Naive B cell (primary cell): Measurements from ENCODE around the gene ZNF106. TPM values are rescaled to one million over a fixed set of nuclear protein-coding genes. Genes with fewer than 3 reads are reported as not detected.

Source experiments
- ATAC-seq, 2 donors: fragments of 150-1000 bp; cut with Tn5 transposase; 2 replicates each; pipeline ENCODE4 v1.10.0; 2021; ENCODE audit warnings: low read depth in 2 of 2, mild to moderate bottlenecking in 2 of 2, moderate library complexity in 2 of 2
- DNase-seq: peaks from one replicate; pipeline ENCODE4 v3.0.0; 2022
- H3K27ac Mint-ChIP-seq, 6 donors: one replicate each; pipeline ENCODE4 v1.8.0; 2020 to 2022; ENCODE audit warnings: mild to moderate bottlenecking in 6 of 6, mixed read lengths in 6 of 6, moderate library complexity in 5 of 6, inconsistent platforms in 2 of 6
- H3K27me3 Mint-ChIP-seq, 3 donors: one replicate each; pipeline ENCODE4 v1.8.0; 2021 to 2022; ENCODE audit warnings: mixed read lengths in 3 of 3, mild to moderate bottlenecking in 1 of 3
- H3K36me3 Mint-ChIP-seq, 2 donors: one replicate each; pipeline ENCODE4 v1.8.0; 2020 to 2022; ENCODE audit warnings: mixed read lengths in 2 of 2, inconsistent platforms in 1 of 2, mild to moderate bottlenecking in 1 of 2
- H3K4me1 Mint-ChIP-seq, 3 donors: one replicate each; pipeline ENCODE4 v1.8.0; 2020 to 2022; ENCODE audit warnings: mixed read lengths in 3 of 3, inconsistent platforms in 1 of 3, mild to moderate bottlenecking in 1 of 3, moderate library complexity in 1 of 3
- H3K4me3 Mint-ChIP-seq, 8 donors: one replicate each; pipeline ENCODE4 v1.8.0; 2020 to 2022; ENCODE audit warnings: mild to moderate bottlenecking in 8 of 8, mixed read lengths in 8 of 8, moderate library complexity in 8 of 8, inconsistent platforms in 2 of 8
- H3K9me3 Mint-ChIP-seq, 7 donors: one replicate each; pipeline ENCODE4 v1.8.0; 2020 to 2022; ENCODE audit warnings: mixed read lengths in 7 of 7, mild to moderate bottlenecking in 5 of 7, inconsistent platforms in 2 of 7, moderate library complexity in 1 of 7
- polyA plus RNA-seq, 6 donors: library from polyadenylated mRNA; unstranded; fragments of 300-500 nt; fragmentation: Illumina TruSeq; gene quantifications; one replicate each; pipeline ENCODE4 v1.2.3, GENCODE V29; 2021; ENCODE audit warnings: low read depth in 6 of 6

Gene ZNF106
- polyA plus RNA-seq, 6 donors from 2014 or later: 24.1 to 87.1 (median 52.0) TPM

DNA sequence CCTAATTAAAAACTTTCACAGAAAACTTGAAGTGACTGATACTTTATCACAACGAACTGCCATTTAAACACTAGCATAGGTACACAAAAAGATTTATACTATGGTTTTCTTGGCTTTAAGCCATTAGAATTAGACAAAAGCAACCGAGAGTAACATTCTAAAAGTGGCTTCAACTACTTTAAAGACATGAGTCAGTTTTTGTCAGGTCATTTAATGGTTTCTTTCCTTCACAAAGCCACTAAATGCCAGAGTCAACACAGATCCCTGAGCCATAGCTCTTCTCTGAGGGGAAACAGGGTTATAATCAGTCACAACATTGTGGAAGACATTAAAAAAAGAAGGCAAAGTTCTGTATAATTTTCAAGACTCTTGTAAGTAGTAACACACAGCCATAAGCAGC, 77.0 kb downstream of the ZNF106 start:
- ATAC-seq: no peak
- H3K9me3 Mint-ChIP-seq: no peaks in the 10 kb centered on the region
- H3K27me3 Mint-ChIP-seq: no peaks in the 10 kb centered on the region
- no peak overlapping the region for H3K27ac Mint-ChIP-seq
- peaks cover 11% of the 10 kb centered on the region in 2 donors for H3K36me3 Mint-ChIP-seq
- H3K4me1 Mint-ChIP-seq: no peaks in the 10 kb centered on the region
- no peak for DNase-seq
- H3K4me3 Mint-ChIP-seq: no peak overlapping the region

DNA sequence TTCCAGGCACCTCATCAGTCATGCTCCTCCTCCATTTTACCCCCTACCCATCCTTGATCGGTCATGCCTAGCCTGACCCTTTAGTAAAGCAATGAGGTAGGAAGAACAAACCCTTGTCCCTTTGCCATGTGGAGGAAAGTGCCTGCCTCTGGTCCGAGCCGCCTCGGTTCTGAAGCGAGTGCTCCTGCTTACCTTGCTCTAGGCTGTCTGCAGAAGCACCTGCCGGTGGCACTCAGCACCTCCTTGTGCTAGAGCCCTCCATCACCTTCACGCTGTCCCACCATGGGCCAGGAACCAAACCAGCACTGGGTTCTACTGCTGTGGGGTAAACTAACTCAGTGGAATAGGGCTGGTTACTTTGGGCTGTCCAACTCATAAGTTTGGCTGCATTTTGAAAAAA, 79.1 kb downstream of the ZNF106 start:
- peaks cover 0 to under 1% of the 10 kb centered on the region in 2 donors for H3K36me3 Mint-ChIP-seq
- ATAC-seq: no peak
- peak overlapping the region in 1 of 6 donors; percentile 33 for H3K27ac Mint-ChIP-seq
- no peak overlapping the region for H3K4me3 Mint-ChIP-seq
- DNase-seq: no peak
- H3K9me3 Mint-ChIP-seq: no peaks in the 10 kb centered on the region
- H3K27me3 Mint-ChIP-seq: no peaks in the 10 kb centered on the region
- H3K4me1 Mint-ChIP-seq: no peaks in the 10 kb centered on the region

DNA sequence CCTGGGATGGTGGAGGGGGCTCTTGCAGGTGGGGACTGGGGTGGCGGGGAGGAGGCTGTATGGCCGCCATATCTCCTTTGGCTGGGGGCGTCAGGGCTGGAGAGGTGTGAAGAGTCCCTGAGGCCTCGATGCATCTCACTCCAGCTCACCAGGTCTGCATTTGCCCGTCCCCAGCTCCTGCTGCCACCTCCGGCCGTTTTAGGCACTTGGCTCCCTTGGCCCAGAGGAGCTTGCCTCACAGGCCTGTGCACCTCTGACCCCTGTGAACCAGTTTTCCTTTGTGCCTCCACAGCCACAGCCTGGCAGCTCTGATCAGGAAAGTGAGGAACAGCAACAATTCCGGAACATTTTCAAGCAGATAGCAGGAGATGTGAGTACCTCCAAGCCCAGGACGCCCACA, 81.9 kb downstream of the ZNF106 start:
- Mint-ChIP-seq H3K27me3 (no peaks in the 10 kb centered on the region), H3K36me3 (peaks cover 0 to 2% of the 10 kb centered on the region in 2 donors), H3K4me1 (no peaks in the 10 kb centered on the region), H3K4me3 (no peak overlapping the region), H3K9me3 (no peaks in the 10 kb centered on the region), H3K27ac (peak overlapping the region in 2 of 6 donors; percentile 30 to 89)
- ATAC-seq: no peak
- no peak for DNase-seq

DNA sequence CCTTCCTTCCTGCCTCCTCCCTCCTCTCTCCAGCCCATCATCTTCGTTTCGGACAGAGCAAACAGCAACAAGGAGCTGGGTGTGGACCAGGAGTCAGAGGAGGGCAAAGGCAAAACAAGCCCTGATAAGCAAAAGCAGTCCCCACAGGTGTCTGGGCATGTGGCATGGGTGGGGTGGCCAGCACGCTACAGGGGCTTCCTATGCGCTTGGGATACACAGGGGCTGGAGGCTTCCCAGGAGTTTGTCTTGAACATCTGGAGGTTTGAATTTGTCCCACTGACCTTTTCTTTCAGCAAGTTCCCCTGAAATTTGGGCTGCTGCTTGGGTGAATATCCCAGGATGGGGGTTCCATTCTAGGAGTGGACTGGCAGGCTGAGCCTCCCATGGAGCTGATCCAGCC, 82.8 kb downstream of the ZNF106 start:
- Mint-ChIP-seq H3K27me3 (no peaks in the 10 kb centered on the region), H3K36me3 (peaks cover 1 to 10% of the 10 kb centered on the region in 2 donors), H3K27ac (peak overlapping the region in 1 of 6 donors; percentile 79), H3K4me3 (no peak overlapping the region), H3K9me3 (no peaks in the 10 kb centered on the region), H3K4me1 (no peaks in the 10 kb centered on the region)
- DNase-seq: no peak
- no peak for ATAC-seq

DNA sequence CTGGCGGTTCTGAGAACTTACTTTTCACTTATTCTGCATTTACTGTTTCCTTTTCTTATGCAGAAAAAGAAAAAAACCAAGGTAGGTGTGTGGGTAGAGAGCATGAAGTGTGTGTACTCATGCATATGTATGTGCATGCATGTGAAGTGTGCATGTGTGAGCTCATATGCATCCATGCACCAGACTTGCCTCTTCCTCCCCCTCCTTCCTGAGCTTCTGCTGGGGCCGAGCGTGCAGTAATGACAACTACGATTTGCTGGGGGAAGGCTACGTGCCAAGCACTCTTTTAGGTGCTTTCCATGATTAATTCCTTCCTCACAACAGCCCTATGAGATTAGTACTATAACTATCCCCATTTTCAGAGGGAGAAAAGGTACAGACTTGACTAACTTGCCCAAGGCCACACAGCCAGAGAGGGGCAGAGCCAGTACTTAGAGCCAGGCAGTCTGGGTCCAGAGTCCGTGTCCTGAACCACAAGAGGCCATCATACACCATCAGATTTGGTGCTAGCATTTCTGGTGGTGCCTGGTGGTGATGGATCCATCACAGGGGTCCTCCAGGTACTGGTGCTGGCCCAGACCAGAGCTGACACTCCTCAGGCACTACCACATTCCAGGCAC, 85.0 kb downstream of the ZNF106 start:
- no peak for ATAC-seq
- Mint-ChIP-seq H3K27ac (no peak overlapping the region), H3K36me3 (peaks cover 9 to 27% of the 10 kb centered on the region in 2 donors)

DNA sequence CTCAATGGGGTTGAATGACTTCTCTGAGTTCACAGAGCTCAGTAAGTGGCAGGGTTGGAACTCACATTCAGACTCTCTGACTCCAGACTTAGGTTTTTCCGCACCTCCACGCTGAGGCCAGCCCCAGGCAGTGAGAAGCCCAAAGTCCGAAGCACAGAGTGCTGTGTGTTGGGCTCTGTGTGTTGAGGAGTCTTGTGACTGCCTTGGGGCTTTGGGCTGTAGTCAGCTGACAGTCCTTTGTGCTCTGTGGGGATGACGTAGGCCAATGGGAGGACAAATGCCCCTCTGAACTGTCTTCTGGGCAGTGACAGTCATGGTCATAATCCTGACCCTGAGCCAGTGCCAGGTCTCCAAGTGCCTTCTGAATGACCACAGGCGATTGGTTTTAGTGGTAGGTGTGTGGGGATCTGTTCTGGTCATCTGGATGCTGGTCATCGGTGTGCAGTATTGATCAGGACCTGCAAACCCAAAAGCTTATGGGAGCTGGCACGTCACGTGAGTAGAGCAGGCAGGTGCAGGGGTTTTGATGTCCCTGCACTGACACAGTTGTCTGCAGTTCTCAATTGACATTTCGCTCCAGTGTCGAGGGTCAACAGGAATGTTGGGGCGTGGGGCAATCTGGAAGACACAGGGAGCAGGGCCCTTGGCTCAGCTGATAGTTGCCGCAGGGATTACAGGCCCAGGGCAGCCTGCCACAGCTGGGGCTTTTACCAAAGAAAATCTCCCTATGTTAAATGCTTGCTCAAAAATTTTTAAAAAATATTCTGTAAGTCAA, 86.3 kb downstream of the ZNF106 start:
- ATAC-seq: no peak
- DNase-seq: no peak
- Mint-ChIP-seq H3K36me3 (peaks cover 14 to 40% of the 10 kb centered on the region in 2 donors), H3K9me3 (no peaks in the 10 kb centered on the region), H3K4me3 (no peak overlapping the region), H3K27me3 (no peaks in the 10 kb centered on the region), H3K4me1 (peaks cover 7 to 12% (median 7%) of the 10 kb centered on the region in 3 donors), H3K27ac (peak overlapping the region in 2 of 6 donors; percentile 31 to 39)

More for the DNA sequence above, 85.0 kb downstream of the ZNF106 start:
- peaks cover 4 to 6% (median 6%) of the 10 kb centered on the region in 3 donors for H3K4me1 Mint-ChIP-seq
- no peaks in the 10 kb centered on the region for H3K27me3 Mint-ChIP-seq
- no peak for DNase-seq
- H3K4me3 Mint-ChIP-seq: no peak overlapping the region
- no peaks in the 10 kb centered on the region for H3K9me3 Mint-ChIP-seq

DNA sequence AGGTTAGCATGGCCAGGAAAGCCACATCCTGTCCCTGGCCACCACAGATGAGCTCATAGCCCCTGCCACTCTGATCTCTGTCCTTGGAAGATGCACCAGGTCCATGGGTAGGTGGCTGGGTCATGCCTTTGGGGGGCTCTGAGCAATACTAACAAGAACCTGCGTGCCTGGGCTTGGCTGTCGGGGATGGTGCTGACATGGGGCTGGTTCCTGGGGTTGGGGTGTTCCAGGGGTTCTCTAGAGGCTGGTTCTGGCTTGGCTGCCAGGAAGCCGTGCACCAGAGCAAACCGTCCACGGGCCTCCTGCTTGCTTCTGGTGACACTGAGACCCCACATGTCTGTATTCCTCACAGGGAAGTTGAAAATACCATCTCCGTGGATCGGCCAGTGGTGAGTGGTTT, 87.6 kb downstream of the ZNF106 start:
- H3K36me3 Mint-ChIP-seq: peaks cover 21 to 40% of the 10 kb centered on the region in 2 donors
- H3K4me3 Mint-ChIP-seq: no peak overlapping the region
- no peak overlapping the region for H3K27ac Mint-ChIP-seq
- peaks cover 7 to 12% (median 7%) of the 10 kb centered on the region in 3 donors for H3K4me1 Mint-ChIP-seq
- no peaks in the 10 kb centered on the region for H3K27me3 Mint-ChIP-seq
- H3K9me3 Mint-ChIP-seq: no peaks in the 10 kb centered on the region
- no peak for ATAC-seq
- DNase-seq: no peak

DNA sequence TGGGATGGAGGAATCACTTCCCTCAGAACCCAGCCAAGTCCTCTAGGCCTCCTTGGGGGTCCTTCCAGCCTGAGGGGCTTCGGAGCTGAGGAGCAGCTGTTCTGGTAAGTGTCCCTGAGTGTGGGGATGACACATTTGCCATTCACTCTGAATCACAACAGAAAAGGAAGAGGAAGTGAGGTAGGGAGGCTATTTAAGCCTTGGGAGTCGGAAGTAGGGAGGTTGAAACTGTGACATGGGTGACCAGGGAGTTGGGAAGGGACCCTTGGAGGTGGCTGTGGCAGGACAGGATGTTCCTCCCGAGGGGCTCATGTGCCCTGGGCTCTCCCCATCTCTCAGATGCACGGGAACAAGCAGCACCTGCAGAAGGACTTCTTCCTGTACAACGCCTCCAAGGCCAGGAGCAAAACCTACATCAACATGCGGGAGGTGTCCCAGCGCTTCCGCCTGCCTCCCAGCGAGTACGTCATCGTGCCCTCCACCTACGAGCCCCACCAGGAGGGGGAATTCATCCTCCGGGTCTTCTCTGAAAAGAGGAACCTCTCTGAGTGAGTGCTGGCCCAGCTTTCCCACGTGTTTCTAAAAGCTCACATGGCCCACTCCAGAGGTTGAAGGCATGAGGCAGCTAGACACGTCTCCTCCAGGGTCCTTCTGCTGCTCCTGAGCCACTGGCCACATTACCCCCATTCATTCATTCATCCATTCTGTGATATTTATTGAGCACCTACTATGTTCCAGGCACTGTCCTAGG, 88.3 kb downstream of the ZNF106 start:
- H3K4me3 Mint-ChIP-seq: peak overlapping the region in 1 of 8 donors; percentile 4
- H3K4me1 Mint-ChIP-seq: peaks cover 7 to 12% (median 7%) of the 10 kb centered on the region in 3 donors
- peak overlapping the region in 2 of 6 donors; percentile 44 to 91 for H3K27ac Mint-ChIP-seq
- H3K9me3 Mint-ChIP-seq: no peaks in the 10 kb centered on the region
- DNase-seq (no peak), ATAC-seq (no peak)
- peaks cover 21 to 40% of the 10 kb centered on the region in 2 donors for H3K36me3 Mint-ChIP-seq
- H3K27me3 Mint-ChIP-seq: no peaks in the 10 kb centered on the region

DNA sequence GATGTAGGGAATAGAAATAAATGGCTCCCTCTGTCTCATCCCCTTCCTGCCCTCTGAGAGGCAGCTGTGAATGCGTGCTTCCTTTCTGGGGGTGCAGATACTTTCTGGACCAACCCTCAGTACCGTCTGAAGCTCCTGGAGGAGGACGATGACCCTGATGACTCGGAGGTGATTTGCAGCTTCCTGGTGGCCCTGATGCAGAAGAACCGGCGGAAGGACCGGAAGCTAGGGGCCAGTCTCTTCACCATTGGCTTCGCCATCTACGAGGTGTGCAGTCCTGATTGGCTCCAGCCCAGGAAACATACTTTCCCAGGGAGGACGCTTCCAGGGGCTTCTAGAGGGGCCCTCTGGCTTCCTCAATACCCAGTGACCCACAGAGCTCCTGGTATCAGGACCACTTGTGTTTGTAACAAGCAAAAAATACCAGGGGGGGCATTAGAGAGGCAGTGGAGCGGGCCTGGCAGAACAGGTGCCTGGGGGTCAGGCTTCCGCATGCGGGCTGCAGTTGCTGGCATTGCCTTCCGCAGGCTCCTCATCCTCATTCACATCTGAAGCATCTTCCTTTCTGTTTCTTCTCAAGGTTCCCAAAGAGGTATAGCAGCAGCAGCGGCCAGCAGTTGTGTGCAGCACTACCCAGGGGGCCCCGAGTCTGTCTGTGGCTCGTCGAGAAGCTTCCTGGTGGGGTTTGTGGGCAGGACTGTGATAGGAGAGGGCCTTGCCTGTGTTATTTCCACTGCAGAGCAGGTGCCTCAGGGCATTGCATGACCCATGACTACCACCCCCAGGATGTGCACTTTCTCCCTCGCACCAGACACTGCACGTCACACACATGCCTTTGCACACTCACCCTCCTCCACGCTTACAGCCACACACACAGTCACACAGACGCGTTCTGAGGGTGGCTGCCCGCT, 89.1 kb downstream of the ZNF106 start:
- H3K4me1 Mint-ChIP-seq: peaks cover 7 to 12% (median 7%) of the 10 kb centered on the region in 3 donors
- peak overlapping the region in 2 of 8 donors; percentile 23 to 53 for H3K4me3 Mint-ChIP-seq
- no peaks in the 10 kb centered on the region for H3K27me3 Mint-ChIP-seq
- no peaks in the 10 kb centered on the region for H3K9me3 Mint-ChIP-seq
- H3K27ac Mint-ChIP-seq: peak overlapping the region in 3 of 6 donors; percentile 44 to 91 (median 66)
- DNase-seq (no peak), ATAC-seq (no peak)
- H3K36me3 Mint-ChIP-seq: peaks cover 21 to 40% of the 10 kb centered on the region in 2 donors

DNA sequence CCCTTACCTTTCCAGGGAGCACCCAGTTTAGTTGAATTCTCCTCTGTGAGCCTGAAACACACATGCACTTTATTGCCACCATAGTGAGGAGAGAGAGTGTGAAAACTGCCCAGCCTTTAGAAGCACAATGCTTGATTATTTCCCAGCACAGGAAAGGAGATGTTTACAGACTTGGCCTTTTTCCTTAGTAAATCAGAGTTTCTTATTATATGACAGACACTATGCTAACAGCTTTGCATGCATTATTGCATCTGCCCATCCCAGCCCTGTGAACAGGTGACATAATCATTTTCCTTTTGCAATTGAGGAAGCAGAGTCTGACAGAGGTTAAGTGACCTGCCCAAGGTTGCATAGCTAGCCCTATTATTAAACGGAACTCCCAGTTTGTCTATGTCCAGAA, 95.1 kb downstream of the ZNF106 start:
- no peak for DNase-seq
- Mint-ChIP-seq H3K4me1 (peaks cover 0 to 6% (median 2%) of the 10 kb centered on the region in 3 donors), H3K27ac (peak overlapping the region in 1 of 6 donors; percentile 69), H3K4me3 (no peak overlapping the region), H3K9me3 (no peaks in the 10 kb centered on the region), H3K36me3 (peaks cover 11 to 12% of the 10 kb centered on the region in 2 donors), H3K27me3 (no peaks in the 10 kb centered on the region)
- ATAC-seq: no peak

DNA sequence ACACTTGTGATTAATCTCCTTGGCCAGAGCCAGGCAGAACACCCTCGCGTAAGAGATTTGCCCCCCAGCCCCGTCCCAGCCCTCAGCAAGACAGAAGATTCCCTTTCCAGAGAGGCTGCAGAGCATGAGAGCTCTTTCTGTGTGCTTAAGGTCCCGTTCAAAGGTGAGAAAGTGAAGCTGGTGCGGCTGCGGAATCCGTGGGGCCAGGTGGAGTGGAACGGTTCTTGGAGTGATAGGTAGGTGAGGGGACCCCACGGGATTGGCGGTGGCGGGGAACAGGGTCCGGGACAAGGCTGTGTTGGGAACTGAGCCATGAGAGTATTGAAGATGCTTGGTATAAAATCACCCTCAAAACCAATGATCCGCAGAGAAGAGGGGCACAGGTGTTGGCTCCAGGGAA, 96.8 kb downstream of the ZNF106 start:
- peak overlapping the region in 1 of 6 donors; percentile 86 for H3K27ac Mint-ChIP-seq
- no peak overlapping the region for H3K4me3 Mint-ChIP-seq
- H3K4me1 Mint-ChIP-seq: peaks cover 0 to 3% (median 0%) of the 10 kb centered on the region in 3 donors
- DNase-seq (no peak), ATAC-seq (no peak)
- peaks cover 2 to 8% of the 10 kb centered on the region in 2 donors for H3K36me3 Mint-ChIP-seq
- H3K27me3 Mint-ChIP-seq: no peaks in the 10 kb centered on the region
- no peaks in the 10 kb centered on the region for H3K9me3 Mint-ChIP-seq

DNA sequence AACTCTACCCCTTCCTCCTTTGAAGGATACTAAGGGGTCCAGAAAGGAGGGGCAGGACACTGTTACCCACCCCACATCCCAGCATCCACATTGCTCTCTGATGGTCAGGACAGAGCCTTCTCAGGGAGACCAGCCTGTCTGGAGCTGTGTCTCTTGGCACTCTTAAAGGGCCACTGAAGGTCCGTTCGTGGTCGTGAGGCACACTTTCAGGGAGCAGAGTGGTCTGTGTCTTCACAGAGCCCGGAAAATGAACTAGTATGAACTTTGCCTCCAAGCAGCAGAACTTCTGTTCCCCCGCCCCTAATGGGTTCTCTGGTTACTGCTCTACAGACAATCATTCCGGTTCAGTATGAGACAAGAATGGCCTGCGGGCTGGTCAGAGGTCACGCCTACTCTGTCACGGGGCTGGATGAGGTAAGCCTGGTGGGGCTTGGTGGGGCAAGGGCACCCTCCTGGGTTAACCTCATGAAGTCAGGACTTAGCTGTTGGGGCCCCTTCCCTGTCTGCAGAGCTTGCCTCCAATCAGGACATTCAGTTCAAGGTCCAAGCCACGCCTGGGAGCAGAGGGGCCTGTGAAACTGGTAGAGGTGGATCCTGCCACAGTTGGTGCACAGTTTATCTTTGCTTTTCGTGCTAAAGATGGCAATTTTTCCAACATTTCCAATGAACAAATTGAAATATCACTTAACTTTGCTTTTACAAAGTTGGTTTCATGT, 98.5 kb downstream of the ZNF106 start:
- H3K4me1 Mint-ChIP-seq: peaks cover 0 to 3% (median 2%) of the 10 kb centered on the region in 3 donors
- H3K9me3 Mint-ChIP-seq: no peaks in the 10 kb centered on the region
- H3K36me3 Mint-ChIP-seq: peaks cover 4 to 8% of the 10 kb centered on the region in 2 donors
- ATAC-seq (no peak), DNase-seq (no peak)
- H3K27ac Mint-ChIP-seq: peak overlapping the region in 1 of 6 donors; percentile 33
- H3K27me3 Mint-ChIP-seq: no peaks in the 10 kb centered on the region
- H3K4me3 Mint-ChIP-seq: no peak overlapping the region
